ENCODE results near the gene HACD1.

The HACD1 gene

DNA sequence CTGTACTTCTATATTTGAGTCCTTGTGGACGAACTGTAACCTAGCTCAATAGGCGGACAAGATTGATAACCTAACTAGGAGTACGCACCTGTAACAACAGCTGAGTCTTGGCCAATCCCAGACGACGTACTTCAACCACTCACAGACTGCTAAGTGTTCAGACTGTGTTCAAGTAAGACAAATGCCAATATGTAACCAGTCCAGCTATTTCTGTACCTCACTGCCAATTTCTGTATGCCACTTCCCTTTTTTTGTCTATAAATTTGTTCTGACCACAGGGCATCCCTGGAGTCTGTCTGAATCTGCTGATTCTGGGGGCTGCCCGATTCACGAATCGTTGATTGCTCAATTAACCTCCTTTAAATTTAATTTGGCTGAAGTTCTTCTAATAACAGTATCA is 32.2 kb downstream of the HACD1 start:
- DNase-seq (ENCODE audit: low read depth in 2 of 2) = no peak

DNA sequence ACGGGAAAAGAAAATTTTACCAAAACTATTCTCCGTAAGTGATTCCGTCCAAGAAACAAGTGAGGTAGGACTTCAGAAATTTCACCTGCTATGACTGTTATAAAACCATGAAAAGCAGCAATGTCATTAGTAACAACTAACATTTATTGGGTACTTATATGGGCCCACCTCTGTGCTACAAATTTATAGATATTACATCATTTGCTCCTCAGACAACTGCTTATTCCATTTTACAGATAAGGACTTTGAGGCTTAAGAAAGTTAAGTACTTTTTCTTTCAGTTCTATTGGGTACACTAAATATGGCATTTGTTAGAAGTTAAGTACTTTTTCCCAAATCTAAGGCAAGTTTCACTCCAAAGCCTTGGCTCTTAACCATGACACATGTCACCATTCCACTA is 36.3 kb downstream of the HACD1 start:
- DNase-seq (ENCODE audit: low read depth in 2 of 2) = no peak

GRCh38 chr10:17578603-17579002 is 38.6 kb downstream of the HACD1 start:
- DNase-seq (ENCODE audit: low read depth in 2 of 2) = no peak

DNA sequence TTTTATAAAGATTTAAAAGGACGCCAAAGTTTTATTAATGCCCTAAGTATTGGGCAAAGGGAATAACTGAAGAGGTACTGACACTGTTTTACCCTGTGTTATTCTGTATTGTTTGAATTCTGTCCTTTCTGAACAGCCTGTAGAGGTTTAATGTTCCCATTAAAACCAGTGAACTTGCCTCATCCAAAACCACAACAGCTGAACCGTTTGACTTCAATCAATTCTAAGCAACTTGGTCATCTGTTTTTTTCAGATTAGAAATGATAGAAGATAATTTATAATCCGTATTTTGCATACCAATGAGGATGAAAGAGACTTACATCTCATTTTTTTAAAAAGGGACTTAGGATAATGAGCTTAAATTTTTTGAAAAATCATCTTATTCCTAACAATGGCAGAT is 40.4 kb downstream of the HACD1 start:
- no peak for DNase-seq (ENCODE audit: low read depth in 2 of 2)

- no peak for DNase-seq (ENCODE audit: low read depth in 2 of 2)
Measured at GRCh38 chr10:17564911-17565310, 52.3 kb downstream of the HACD1 start.

GRCh38 chr10:17563452-17563851 is 53.7 kb downstream of the HACD1 start:
- no peak for DNase-seq (ENCODE audit: low read depth in 2 of 2)

DNA sequence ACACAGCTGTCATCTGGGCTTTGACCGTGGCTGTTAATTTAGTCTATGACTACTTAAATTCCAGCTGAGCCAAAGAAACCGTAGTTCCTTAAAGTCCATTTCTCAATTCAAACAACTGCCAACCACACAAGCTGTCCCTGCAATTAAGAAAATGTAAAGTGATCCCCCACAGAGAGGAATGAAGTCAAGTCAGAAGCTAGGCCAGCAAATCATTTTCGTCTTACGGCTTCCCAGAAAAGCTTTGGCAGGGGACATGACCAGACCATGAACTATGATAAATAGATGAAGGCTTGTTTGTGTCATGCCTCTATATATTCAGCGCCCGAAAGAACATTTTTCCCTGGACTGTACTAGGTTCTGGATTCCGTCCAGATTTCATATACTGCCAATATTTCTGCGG is 54.6 kb downstream of the HACD1 start:
- DNase-seq (ENCODE audit: low read depth in 2 of 2) = no peak

GRCh38 chr10:17561111-17561510 is 56.1 kb downstream of the HACD1 start:
- DNase-seq (ENCODE audit: low read depth in 2 of 2) = no peak

- DNase-seq (ENCODE audit: low read depth in 2 of 2) = no peak
Measured at GRCh38 chr10:17557459-17557858, 59.7 kb downstream of the HACD1 start.

DNA sequence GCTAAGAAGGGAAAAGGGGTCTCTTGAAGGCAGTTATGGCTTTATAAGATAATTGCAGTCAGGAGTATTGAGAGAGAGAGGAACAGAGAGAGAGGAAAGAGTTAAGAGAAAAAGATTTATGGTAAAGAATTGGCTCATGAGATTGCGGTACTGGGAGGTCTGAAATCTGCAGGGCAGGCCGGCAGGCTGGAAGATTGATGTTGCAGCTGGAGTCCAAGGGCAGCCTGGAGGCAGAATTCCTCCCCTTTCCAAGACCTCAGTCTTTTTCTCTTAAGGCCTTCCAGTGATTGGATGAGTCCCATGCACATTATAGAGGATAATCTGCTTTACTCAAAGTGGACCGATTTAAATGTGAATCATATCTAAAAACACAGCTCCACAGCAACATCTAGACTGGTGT is 68.4 kb downstream of the HACD1 start:
- DNase-seq (ENCODE audit: low read depth in 2 of 2) = no peak

DNA sequence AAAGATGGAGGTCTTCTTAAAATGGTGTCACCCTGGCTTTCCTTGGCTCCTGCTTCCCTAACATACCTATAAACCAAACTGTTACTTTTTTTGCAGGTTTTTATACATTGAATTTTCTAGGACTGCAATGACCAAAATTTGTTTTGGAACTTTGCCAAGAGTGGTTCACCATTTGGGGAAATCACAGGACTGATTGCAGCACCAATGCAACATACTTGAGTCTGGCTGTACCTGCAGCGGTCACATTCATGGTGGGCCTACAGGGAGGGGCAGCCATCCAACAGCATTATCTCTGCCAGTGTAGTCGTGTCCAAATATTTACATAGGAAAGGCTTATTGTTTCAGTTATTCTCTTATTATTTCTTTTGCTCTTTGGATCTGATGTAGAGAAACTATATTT is 69.0 kb downstream of the HACD1 start:
- DNase-seq (ENCODE audit: low read depth in 2 of 2) = no peak

GRCh38 chr10:17547060-17547459 is 70.1 kb downstream of the HACD1 start:
- DNase-seq (ENCODE audit: low read depth in 2 of 2) = no peak

- no peak for DNase-seq (ENCODE audit: low read depth in 2 of 2)
Measured at GRCh38 chr10:17544465-17544864, 72.7 kb downstream of the HACD1 start.

Measured in stimulated activated CD4-positive, alpha-beta T cell treated with anti-CD3 and anti-CD28 coated beads, Interleukin-1b, Interleukin-23, amount 100 ng/mL, for 4 hours (primary cell).